GM12872 (cell line): ENCODE results near the gene PROK1.
A peak's percentile ranks its signal among the peaks of the same experiment; 100 is the strongest.

ENCODE experiments used
- CTCF ChIP-seq: IDR thresholded peaks from 3 replicates; pipeline ENCODE4 v1.5.1; 2011; ENCODE audit warnings: low read depth, mild to moderate bottlenecking, low read length, moderate library complexity; ENCODE audit not compliant: insufficient read depth

Gene PROK1

GRCh38 chr1:110450929-110451328 lies at the start of gene PROK1:
Gene PROK1 (plus strand): TSS chr1:110451149. CDS start chr1:110451217, 68 bp downstream.
- TF ChIP-seq CTCF, result no peak

- TF ChIP-seq CTCF, result no peak
Measured at GRCh38 chr1:110403805-110404204, 47.1 kb upstream of the PROK1 start.

GRCh38 chr1:110404401-110404800 lies 46.5 kb upstream of the PROK1 start:
- TF ChIP-seq CTCF, result no peak

- 0 out of 3 replicates have a peak, but pooled peaks have one; percentile 17 for TF ChIP-seq CTCF
Measured at GRCh38 chr1:110407260-110408210, 43.4 kb upstream of the PROK1 start, which contains the start of gene LAMTOR5. Gene LAMTOR5 (minus strand): TSS chr1:110407694. CDS start chr1:110407620, 74 bp downstream.

- TF ChIP-seq CTCF, result no peak
Measured at GRCh38 chr1:110408488-110408887, 42.5 kb upstream of the PROK1 start.

GRCh38 chr1:110409316-110409715 lies 41.6 kb upstream of the PROK1 start:
- no peak for TF ChIP-seq CTCF

- no peak for TF ChIP-seq CTCF
Measured at GRCh38 chr1:110411173-110411735, 39.7 kb upstream of the PROK1 start.
